ENCODE results near the gene SPAG9.

Gene SPAG9

GRCh38 chr17:50924300-50924699 is 196.4 kb downstream of the SPAG9 start:
- Histone ChIP-seq H3K4me3 (ENCODE audit: low read depth in 1 of 2, low read length in 2 of 2) (no peak overlapping the region), H3K27me3 (ENCODE audit: control insufficient read depth in 1 of 2, insufficient read depth in 2 of 2, low read length in 2 of 2) (no peaks in the 10 kb centered on the region), H3K27ac (ENCODE audit: low read depth, low read length) (no peak overlapping the region), H3K36me3 (ENCODE audit: insufficient read depth, low read length) (no peaks in the 10 kb centered on the region), H3K9me3 (ENCODE audit: low read length) (no peaks in the 10 kb centered on the region), H3K9ac (ENCODE audit: low read length) (no peak overlapping the region), H3K4me1 (ENCODE audit: insufficient read depth, low read length) (peaks cover 33% of the 10 kb centered on the region)

GRCh38 chr17:50923611-50924010 is 197.1 kb downstream of the SPAG9 start:
- Histone ChIP-seq H3K27ac (ENCODE audit: low read depth, low read length) (no peak overlapping the region), H3K9me3 (ENCODE audit: low read length) (no peaks in the 10 kb centered on the region), H3K36me3 (ENCODE audit: insufficient read depth, low read length) (no peaks in the 10 kb centered on the region), H3K4me3 (ENCODE audit: low read depth in 1 of 2, low read length in 2 of 2) (no peak overlapping the region), H3K9ac (ENCODE audit: low read length) (no peak overlapping the region), H3K4me1 (ENCODE audit: insufficient read depth, low read length) (peaks cover 38% of the 10 kb centered on the region), H3K27me3 (ENCODE audit: control insufficient read depth in 1 of 2, insufficient read depth in 2 of 2, low read length in 2 of 2) (no peaks in the 10 kb centered on the region)

- Histone ChIP-seq H3K4me1 (ENCODE audit: insufficient read depth, low read length) (peaks cover 41% of the 10 kb centered on the region), H3K27me3 (ENCODE audit: control insufficient read depth in 1 of 2, insufficient read depth in 2 of 2, low read length in 2 of 2) (no peaks in the 10 kb centered on the region), H3K9ac (ENCODE audit: low read length) (no peak overlapping the region), H3K4me3 (ENCODE audit: low read depth in 1 of 2, low read length in 2 of 2) (no peak overlapping the region), H3K36me3 (ENCODE audit: insufficient read depth, low read length) (no peaks in the 10 kb centered on the region), H3K27ac (ENCODE audit: low read depth, low read length) (no peak overlapping the region), H3K9me3 (ENCODE audit: low read length) (no peaks in the 10 kb centered on the region)
These were observed 197.8 kb downstream of the SPAG9 start for GRCh38 chr17:50922721-50923405.

GRCh38 chr17:50922107-50922506 is 198.6 kb downstream of the SPAG9 start:
- no peak overlapping the region for H3K4me3 ChIP-seq (ENCODE audit: low read depth in 1 of 2, low read length in 2 of 2)
- no peak overlapping the region for H3K9ac ChIP-seq (ENCODE audit: low read length)
- peaks cover 41% of the 10 kb centered on the region for H3K4me1 ChIP-seq (ENCODE audit: insufficient read depth, low read length)
- no peaks in the 10 kb centered on the region for H3K27me3 ChIP-seq (ENCODE audit: control insufficient read depth in 1 of 2, insufficient read depth in 2 of 2, low read length in 2 of 2)
- no peak overlapping the region for H3K27ac ChIP-seq (ENCODE audit: low read depth, low read length)
- H3K9me3 ChIP-seq (ENCODE audit: low read length), result no peaks in the 10 kb centered on the region
- H3K36me3 ChIP-seq (ENCODE audit: insufficient read depth, low read length), result no peaks in the 10 kb centered on the region

- H3K27ac ChIP-seq (ENCODE audit: low read depth, low read length), result peak overlapping the region; percentile 64
These were observed 199.6 kb downstream of the SPAG9 start for GRCh38 chr17:50920891-50921586.

GRCh38 chr17:50920041-50920410 is 200.6 kb downstream of the SPAG9 start:
- Histone ChIP-seq H3K9me3 (ENCODE audit: low read length) (no peaks in the 10 kb centered on the region), H3K27ac (ENCODE audit: low read depth, low read length) (peak overlapping the region; percentile 91), H3K4me1 (ENCODE audit: insufficient read depth, low read length) (peaks cover 41% of the 10 kb centered on the region), H3K4me3 (ENCODE audit: low read depth in 1 of 2, low read length in 2 of 2) (peak overlapping the region in 1 of 2 donors; percentile 8), H3K36me3 (ENCODE audit: insufficient read depth, low read length) (no peaks in the 10 kb centered on the region), H3K27me3 (ENCODE audit: control insufficient read depth in 1 of 2, insufficient read depth in 2 of 2, low read length in 2 of 2) (no peaks in the 10 kb centered on the region), H3K9ac (ENCODE audit: low read length) (no peak overlapping the region)

More at GRCh38 chr17:50920891-50921586, 199.6 kb downstream of the SPAG9 start:
- H3K9me3 ChIP-seq (ENCODE audit: low read length), result no peaks in the 10 kb centered on the region
- H3K36me3 ChIP-seq (ENCODE audit: insufficient read depth, low read length), result no peaks in the 10 kb centered on the region
- no peak overlapping the region for H3K4me3 ChIP-seq (ENCODE audit: low read depth in 1 of 2, low read length in 2 of 2)
- no peaks in the 10 kb centered on the region for H3K27me3 ChIP-seq (ENCODE audit: control insufficient read depth in 1 of 2, insufficient read depth in 2 of 2, low read length in 2 of 2)
- no peak overlapping the region for H3K9ac ChIP-seq (ENCODE audit: low read length)
- H3K4me1 ChIP-seq (ENCODE audit: insufficient read depth, low read length), result peaks cover 41% of the 10 kb centered on the region

GRCh38 chr17:50919321-50920040 is 201.2 kb downstream of the SPAG9 start:
- peaks cover 41% of the 10 kb centered on the region for H3K4me1 ChIP-seq (ENCODE audit: insufficient read depth, low read length)
- H3K36me3 ChIP-seq (ENCODE audit: insufficient read depth, low read length), result no peaks in the 10 kb centered on the region
- peak overlapping the region; percentile 55 for H3K9ac ChIP-seq (ENCODE audit: low read length)
- no peaks in the 10 kb centered on the region for H3K27me3 ChIP-seq (ENCODE audit: control insufficient read depth in 1 of 2, insufficient read depth in 2 of 2, low read length in 2 of 2)
- H3K27ac ChIP-seq (ENCODE audit: low read depth, low read length), result peak overlapping the region; percentile 91
- no peaks in the 10 kb centered on the region for H3K9me3 ChIP-seq (ENCODE audit: low read length)
- peak overlapping the region in 1 of 2 donors; percentile 8 for H3K4me3 ChIP-seq (ENCODE audit: low read depth in 1 of 2, low read length in 2 of 2)

- Histone ChIP-seq H3K9me3 (ENCODE audit: low read length) (no peaks in the 10 kb centered on the region), H3K27ac (ENCODE audit: low read depth, low read length) (peak overlapping the region; percentile 91), H3K36me3 (ENCODE audit: insufficient read depth, low read length) (no peaks in the 10 kb centered on the region), H3K4me3 (ENCODE audit: low read depth in 1 of 2, low read length in 2 of 2) (no peak overlapping the region), H3K27me3 (ENCODE audit: control insufficient read depth in 1 of 2, insufficient read depth in 2 of 2, low read length in 2 of 2) (no peaks in the 10 kb centered on the region), H3K4me1 (ENCODE audit: insufficient read depth, low read length) (peaks cover 40% of the 10 kb centered on the region), H3K9ac (ENCODE audit: low read length) (peak overlapping the region; percentile 55)
These were observed 201.8 kb downstream of the SPAG9 start for GRCh38 chr17:50918933-50919296.

GRCh38 chr17:50918071-50918932 is 202.4 kb downstream of the SPAG9 start:
- peak overlapping the region; percentile 91 for H3K27ac ChIP-seq (ENCODE audit: low read depth, low read length)
- no peaks in the 10 kb centered on the region for H3K9me3 ChIP-seq (ENCODE audit: low read length)
- no peak overlapping the region for H3K9ac ChIP-seq (ENCODE audit: low read length)
- peaks cover 34% of the 10 kb centered on the region for H3K4me1 ChIP-seq (ENCODE audit: insufficient read depth, low read length)
- no peaks in the 10 kb centered on the region for H3K27me3 ChIP-seq (ENCODE audit: control insufficient read depth in 1 of 2, insufficient read depth in 2 of 2, low read length in 2 of 2)
- no peaks in the 10 kb centered on the region for H3K36me3 ChIP-seq (ENCODE audit: insufficient read depth, low read length)
- no peak overlapping the region for H3K4me3 ChIP-seq (ENCODE audit: low read depth in 1 of 2, low read length in 2 of 2)

GRCh38 chr17:50917418-50917743 is 203.3 kb downstream of the SPAG9 start:
- Histone ChIP-seq H3K4me1 (ENCODE audit: insufficient read depth, low read length) (peaks cover 26% of the 10 kb centered on the region), H3K27ac (ENCODE audit: low read depth, low read length) (no peak overlapping the region)

More at GRCh38 chr17:50917418-50917743, 203.3 kb downstream of the SPAG9 start:
- no peaks in the 10 kb centered on the region for H3K9me3 ChIP-seq (ENCODE audit: low read length)
- H3K36me3 ChIP-seq (ENCODE audit: insufficient read depth, low read length), result no peaks in the 10 kb centered on the region
- no peaks in the 10 kb centered on the region for H3K27me3 ChIP-seq (ENCODE audit: control insufficient read depth in 1 of 2, insufficient read depth in 2 of 2, low read length in 2 of 2)
- H3K4me3 ChIP-seq (ENCODE audit: low read depth in 1 of 2, low read length in 2 of 2), result no peak overlapping the region
- no peak overlapping the region for H3K9ac ChIP-seq (ENCODE audit: low read length)
